Common myeloid progenitor, CD34-positive (primary cell): ENCODE data around the gene ORMDL3.
"Not testable (repeated sequence)": the region's sequence is repeated elsewhere in the genome, so short reads cannot be mapped to it uniquely, and the experiment has no call there.

Source experiments
- CTCF ChIA-PET: fragments of 350-600 bp; sonication (Branson Sonifier 250); formaldehyde crosslinking; loops from one replicate; lab custom pipeline; 2021; ENCODE audit warnings: antibody characterized with exemption; lab: Charles Lee
- POLR2A ChIA-PET: fragments of 350-600 bp; sonication (Branson Sonifier 250); formaldehyde crosslinking; loops from one replicate; lab custom pipeline; 2021; ENCODE audit warnings: antibody characterized with exemption; lab: Charles Lee
- DNase-seq, 3 donors: peaks; one replicate each; pipeline versions ENCODE4 v3.0.0 to v3.0.0-alpha.2; 2013
- H3K27ac ChIP-seq, 2 experiments: 1 replicate in 1 of 2; 2 replicates in 1 of 2; pipeline ENCODE4 v1.7.0; 2013; ENCODE audit warnings: inconsistent platforms in 2 of 2, low read length in 2 of 2, mild to moderate bottlenecking in 2 of 2, low read depth in 1 of 2, moderate library complexity in 1 of 2; ENCODE audit not compliant: severe bottlenecking in 2 of 2, insufficient read depth in 1 of 2, poor library complexity in 1 of 2
- H3K27me3 ChIP-seq, 5 experiments: replicated peaks in 2 of 5; 1 replicate in 3 of 5; 2 replicates in 2 of 5; pipeline versions ENCODE4 v1.6.1 to v1.7.0; 2013; ENCODE audit warnings: low read length in 4 of 5, mild to moderate bottlenecking in 2 of 5, moderate library complexity in 2 of 5, inconsistent platforms in 1 of 5; ENCODE audit not compliant: insufficient read depth in 5 of 5, control insufficient read depth in 4 of 5
- H3K36me3 ChIP-seq, 4 experiments: 1 replicate in 2 of 4; 2 replicates in 2 of 4; pipeline versions ENCODE4 v1.6.1 to v1.7.0; 2013; ENCODE audit warnings: low read length in 3 of 4, control low read depth in 1 of 4, mild to moderate bottlenecking in 1 of 4; ENCODE audit not compliant: control insufficient read depth in 4 of 4, insufficient read depth in 4 of 4
- H3K4me1 ChIP-seq, 4 experiments: 1 replicate in 3 of 4; 2 replicates in 1 of 4; pipeline versions ENCODE4 v1.6.1 to v1.7.1; 2013; ENCODE audit warnings: low read length in 3 of 4, mild to moderate bottlenecking in 3 of 4, control low read depth in 1 of 4, inconsistent platforms in 1 of 4, moderate library complexity in 1 of 4; ENCODE audit not compliant: control insufficient read depth in 4 of 4, insufficient read depth in 4 of 4; ENCODE audit errors: control extremely low read depth in 1 of 4
- H3K4me3 ChIP-seq, 7 experiments: 1 replicate in 4 of 7; 2 replicates in 3 of 7; pipeline versions ENCODE4 v1.5.1 to v1.7.0; 2013; ENCODE audit warnings: mild to moderate bottlenecking in 7 of 7, low read length in 6 of 7, moderate library complexity in 6 of 7, inconsistent platforms in 2 of 7, low read depth in 2 of 7, control low read depth in 1 of 7; ENCODE audit not compliant: insufficient read depth in 4 of 7, control insufficient read depth in 1 of 7; ENCODE audit errors: extremely low read depth in 1 of 7
- H3K9me3 ChIP-seq, 5 experiments: 1 replicate in 4 of 5; 2 replicates in 1 of 5; pipeline versions ENCODE4 v1.6.1 to v1.7.1; 2013; ENCODE audit warnings: low read length in 4 of 5, mild to moderate bottlenecking in 2 of 5, inconsistent platforms in 1 of 5, low read depth in 1 of 5, moderate library complexity in 1 of 5; ENCODE audit not compliant: control insufficient read depth in 4 of 5, insufficient read depth in 2 of 5; ENCODE audit errors: control extremely low read depth in 1 of 5
- WGBS: methylation state at CpG from one replicate; pipeline ENCODE4 v1.1.5; 2013; ENCODE audit not compliant: insufficient coverage; 5-methylcytosine and 5-hydroxymethylcytosine counted together

The ORMDL3 gene

GRCh38 chr17:39951924-39952679 is 24.7 kb upstream of the ORMDL3 start:
- Histone ChIP-seq H3K4me1 (peaks cover 0 to 20% (median 14%) of the 10 kb centered on the region in 4 experiments), H3K9me3 (no peaks in the 10 kb centered on the region), H3K27me3 (no peaks in the 10 kb centered on the region), H3K27ac (no peak overlapping the region), H3K36me3 (no peaks in the 10 kb centered on the region), H3K4me3 (peak overlapping the region; percentile 24 to 81 (median 57))
- no peak for DNase-seq
- CTCF ChIA-PET = interaction anchor here (0.7 kb wide), 1 partner anchor 12 kb away, joined by 3 read pairs; no protein-coding TSS in a partner anchor
- POLR2A ChIA-PET = interaction anchor here (1.5 kb wide), 1 partner anchor 28 kb away, joined by 3 read pairs; the partner anchor contains the start of gene PSMD3
- WGBS = 67% methylated on average over 17 of the region's 22 CpGs

DNA sequence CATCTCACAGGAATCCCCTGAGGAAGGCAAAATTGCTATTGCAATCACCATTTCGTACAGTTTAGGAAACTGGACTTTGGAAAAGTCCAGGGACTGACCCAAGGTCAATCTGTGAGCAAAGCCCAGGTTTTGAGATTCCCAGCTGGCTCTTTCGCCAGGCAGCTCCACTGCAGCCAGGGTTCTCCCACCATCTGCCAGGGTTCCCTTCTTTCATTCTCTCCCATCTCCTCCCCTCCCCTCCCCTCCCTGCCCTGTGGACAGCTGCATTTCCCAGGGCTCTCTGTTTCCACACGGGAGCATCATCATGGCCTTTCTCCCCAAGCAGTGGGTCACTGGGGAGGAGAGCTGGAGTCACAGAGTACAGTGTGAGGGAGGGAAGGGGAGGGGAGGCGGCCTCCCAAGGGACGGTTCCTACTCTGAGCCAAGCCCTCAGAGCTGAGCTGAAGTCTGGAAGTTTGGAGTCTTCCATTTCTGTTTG is 23.5 kb upstream of the ORMDL3 start:
- no peaks in the 10 kb centered on the region for H3K9me3 ChIP-seq
- CTCF ChIA-PET = interaction anchor here (0.7 kb wide), 1 partner anchor 11 kb away, joined by 3 read pairs; no protein-coding TSS in a partner anchor
- H3K4me3 ChIP-seq = no peak overlapping the region
- no peaks in the 10 kb centered on the region for H3K27me3 ChIP-seq
- H3K36me3 ChIP-seq = no peaks in the 10 kb centered on the region
- peaks cover 0 to 20% (median 14%) of the 10 kb centered on the region in 4 experiments for H3K4me1 ChIP-seq
- 92% methylated on average over 2 of the region's 5 CpGs for WGBS
- no peak overlapping the region for H3K27ac ChIP-seq
- no peak for DNase-seq
- POLR2A ChIA-PET = no interaction called here

DNA sequence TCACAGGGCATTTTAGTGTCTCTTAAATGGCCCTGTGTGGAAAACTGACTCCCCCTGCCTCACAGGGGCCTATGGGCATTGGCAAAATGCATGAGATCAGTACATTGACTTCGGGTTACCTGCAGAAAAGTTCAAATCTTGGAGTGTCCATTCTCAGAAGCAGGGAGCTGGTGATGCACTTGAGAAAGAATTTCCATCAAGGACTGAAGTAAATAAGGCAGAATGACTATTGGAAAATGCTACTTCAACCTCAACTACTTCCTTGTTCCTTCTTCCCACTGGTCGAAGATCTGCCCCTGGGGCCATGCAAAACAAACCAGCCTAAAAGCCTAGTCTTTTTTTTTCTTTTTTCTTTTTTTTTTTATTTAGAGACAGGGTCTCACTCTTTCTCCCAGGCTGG is 21.6 kb upstream of the ORMDL3 start:
- WGBS = 100% methylated on average over 1 of the region's 2 CpGs
- H3K27ac ChIP-seq = no peak overlapping the region

DNA sequence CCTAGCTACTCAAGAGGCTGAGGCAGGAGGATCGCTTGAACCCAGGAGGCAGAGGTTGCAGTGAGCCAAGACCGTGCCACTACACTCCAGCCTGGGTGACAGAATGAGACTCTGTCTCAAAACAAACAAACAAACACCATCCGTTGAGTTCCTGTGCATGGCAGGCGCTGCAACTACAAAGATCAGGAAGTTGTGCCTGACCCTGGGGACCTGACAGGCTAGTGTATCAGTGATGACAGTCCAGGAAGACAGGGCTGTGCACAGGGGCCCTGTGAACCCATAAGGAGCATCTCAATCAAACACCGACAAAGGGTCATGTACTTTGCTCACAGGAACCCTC is 21.1 kb upstream of the ORMDL3 start:
- H3K4me1 ChIP-seq = peaks cover 0 to 17% (median 13%) of the 10 kb centered on the region in 4 experiments
- CTCF ChIA-PET = interaction anchor here (1.0 to 3.6 kb wide), 2 partner anchors 10 to 19 kb away, joined by 3 to 15 read pairs; no protein-coding TSS in a partner anchor
- H3K4me3 ChIP-seq, H3K27ac ChIP-seq, H3K27me3 ChIP-seq, H3K36me3 ChIP-seq, DNase-seq, H3K9me3 ChIP-seq: not testable (repeated sequence)
- POLR2A ChIA-PET = interaction anchor here (0.7 kb wide), 1 partner anchor 9 kb away, joined by 9 read pairs; no protein-coding TSS in a partner anchor
- WGBS = 100% methylated on average over 4 of the region's 5 CpGs

More for the DNA sequence above, 21.6 kb upstream of the ORMDL3 start:
- Histone ChIP-seq H3K27me3 (no peaks in the 10 kb centered on the region), H3K9me3 (no peaks in the 10 kb centered on the region), H3K4me3 (no peak overlapping the region), H3K36me3 (no peaks in the 10 kb centered on the region), H3K4me1 (peaks cover 0 to 20% (median 14%) of the 10 kb centered on the region in 4 experiments)
- CTCF ChIA-PET = interaction anchor here (1.0 to 1.3 kb wide), 2 partner anchors 9 to 20 kb away, joined by 3 read pairs; no protein-coding TSS in a partner anchor
- POLR2A ChIA-PET = no interaction called here
- no peak for DNase-seq

DNA sequence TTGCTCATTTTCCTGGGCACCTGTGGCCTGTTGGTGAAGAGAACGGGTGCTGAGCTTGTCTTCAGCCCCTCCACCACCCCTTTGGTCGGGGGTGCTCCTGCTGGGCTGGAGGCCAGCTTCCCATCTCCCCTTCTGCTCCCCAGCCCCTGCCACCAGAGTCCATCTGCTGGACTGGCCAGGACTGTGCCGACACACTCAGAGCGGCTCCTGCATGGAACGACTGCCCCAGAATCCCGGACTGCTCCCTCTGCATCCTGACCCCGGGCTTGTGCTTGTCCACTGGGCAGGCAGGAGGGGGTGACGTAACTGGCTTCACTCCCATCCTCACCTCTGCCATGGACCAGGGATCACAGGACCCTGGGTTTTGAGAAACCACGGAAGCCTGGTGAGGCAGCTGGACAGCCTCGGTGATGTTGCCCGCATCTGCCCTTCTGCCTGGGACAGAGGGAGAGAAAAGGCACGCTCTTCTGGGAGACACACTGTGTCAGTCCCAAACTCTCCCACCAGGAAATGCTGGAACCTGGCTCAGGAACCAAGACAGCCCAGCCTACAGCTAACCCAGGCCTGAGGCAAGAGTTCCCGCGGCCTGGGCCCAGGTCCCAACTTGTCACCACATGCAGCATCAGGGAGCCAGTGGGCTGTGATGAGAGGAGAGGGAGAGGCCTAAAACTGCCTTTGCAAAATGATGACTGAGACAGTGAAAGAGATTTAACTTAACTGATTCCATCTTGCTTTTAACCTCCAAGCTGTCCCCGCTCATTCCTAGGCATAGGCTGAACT is 19.3 kb upstream of the ORMDL3 start:
- POLR2A ChIA-PET = no interaction called here
- 93% methylated on average over 13 of the region's 15 CpGs for WGBS
- no peaks in the 10 kb centered on the region for H3K27me3 ChIP-seq
- H3K4me3 ChIP-seq = no peak overlapping the region
- no peak overlapping the region for H3K27ac ChIP-seq
- DNase-seq = no peak
- no peaks in the 10 kb centered on the region for H3K36me3 ChIP-seq
- no peaks in the 10 kb centered on the region for H3K9me3 ChIP-seq
- CTCF ChIA-PET = interaction anchor here (0.7 to 3.6 kb wide), 6 partner anchors 7 to 76 kb away, joined by 3 to 15 read pairs (median 4); no protein-coding TSS in a partner anchor
- H3K4me1 ChIP-seq = peaks cover 0 to 9% (median 6%) of the 10 kb centered on the region in 4 experiments

GRCh38 chr17:39944393-39944711 is 17.0 kb upstream of the ORMDL3 start:
- CTCF ChIA-PET = no interaction called here
- POLR2A ChIA-PET = interaction anchor here (1.3 kb wide), 1 partner anchor 17 kb away, joined by 4 read pairs; the partner anchor contains the start of genes LRRC3C and ORMDL3
- no peak overlapping the region for H3K4me3 ChIP-seq
- WGBS = 95% methylated on average over 7 of the region's 16 CpGs
- H3K4me1 ChIP-seq = peaks cover 0 to 16% (median 7%) of the 10 kb centered on the region in 4 experiments
- H3K9me3 ChIP-seq = no peaks in the 10 kb centered on the region
- no peak for DNase-seq
- no peaks in the 10 kb centered on the region for H3K36me3 ChIP-seq
- H3K27me3 ChIP-seq = no peaks in the 10 kb centered on the region
- H3K27ac ChIP-seq = no peak overlapping the region
